ENCODE results near the gene ROS1.

The ROS1 gene

DNA sequence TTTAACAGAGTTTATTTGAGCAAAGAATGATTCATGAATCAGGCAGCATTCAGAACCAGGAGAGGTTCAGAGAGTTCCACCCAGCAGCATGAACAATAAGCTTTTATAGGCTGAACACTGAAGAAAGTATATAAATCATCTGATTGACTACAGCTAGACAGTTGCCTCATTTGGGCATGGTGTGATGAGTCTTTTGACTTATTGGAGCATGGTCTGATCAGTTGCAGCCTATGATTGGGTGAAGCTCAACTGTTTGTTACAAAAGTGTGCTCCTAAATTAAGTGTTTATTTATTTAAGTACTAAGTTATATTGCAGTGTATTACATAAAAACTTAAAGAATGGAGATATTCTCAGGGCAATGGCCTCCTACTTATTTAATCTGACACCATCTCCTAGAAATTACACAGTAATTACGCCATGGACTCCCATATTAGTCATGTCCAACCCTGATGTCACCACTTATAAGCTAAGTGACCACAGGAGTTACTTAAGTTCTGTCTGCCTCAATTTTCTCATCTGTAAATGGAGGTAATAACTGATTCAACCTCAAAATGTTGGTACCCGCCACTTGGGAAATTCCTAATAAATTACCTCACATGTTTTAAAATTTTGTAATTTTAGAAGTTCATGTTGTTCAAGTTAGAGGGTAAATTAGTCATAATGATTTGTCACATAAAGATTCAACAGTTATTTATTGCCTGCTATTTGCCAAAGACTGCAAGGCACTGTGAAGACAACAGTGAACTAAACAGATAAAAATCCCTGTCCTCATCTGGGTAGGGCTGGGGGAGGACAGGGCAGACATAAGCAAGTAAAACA lies 15.2 kb upstream of the ROS1 start:
- DNase-seq = no peak

DNA sequence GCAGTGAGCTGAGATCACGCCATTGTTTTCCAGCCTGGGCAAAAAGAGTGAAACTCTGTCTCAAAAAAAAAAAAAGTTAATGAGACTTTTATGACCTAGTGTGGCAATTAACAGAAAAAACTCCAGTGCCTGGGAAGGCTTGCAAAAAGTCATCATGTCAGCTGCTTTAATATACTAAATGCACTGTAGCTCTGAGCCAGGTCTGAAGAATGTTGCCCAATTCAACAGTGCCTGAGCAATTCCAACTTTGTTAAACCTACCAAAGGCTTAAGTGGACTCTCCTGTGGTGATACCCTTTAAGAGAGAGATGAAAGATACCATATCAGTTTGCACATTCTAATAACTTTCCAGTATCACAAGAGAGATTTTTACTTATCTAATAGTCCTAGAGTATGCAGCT lies 6.5 kb upstream of the ROS1 start:
- no peak for DNase-seq

DNA sequence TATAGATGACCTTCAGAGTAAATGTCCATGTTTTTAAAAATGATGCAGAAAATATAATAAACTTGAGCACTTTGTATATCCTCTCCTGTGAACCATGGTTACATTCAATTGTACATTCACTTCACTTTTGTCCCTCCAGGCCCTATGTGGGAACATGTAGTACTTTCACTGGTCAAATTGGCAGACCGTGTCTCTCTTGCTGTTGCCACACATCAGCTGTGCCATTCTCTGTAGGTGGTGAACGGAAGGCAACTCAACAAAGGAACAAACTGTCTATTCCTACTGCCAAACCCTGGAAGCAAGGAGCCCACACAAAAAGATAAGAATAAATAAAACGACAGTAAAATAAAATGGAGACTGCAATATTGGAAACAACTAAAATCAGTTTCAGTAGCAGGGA lies 2.0 kb downstream of the ROS1 start:
- DNase-seq = no peak

DNA sequence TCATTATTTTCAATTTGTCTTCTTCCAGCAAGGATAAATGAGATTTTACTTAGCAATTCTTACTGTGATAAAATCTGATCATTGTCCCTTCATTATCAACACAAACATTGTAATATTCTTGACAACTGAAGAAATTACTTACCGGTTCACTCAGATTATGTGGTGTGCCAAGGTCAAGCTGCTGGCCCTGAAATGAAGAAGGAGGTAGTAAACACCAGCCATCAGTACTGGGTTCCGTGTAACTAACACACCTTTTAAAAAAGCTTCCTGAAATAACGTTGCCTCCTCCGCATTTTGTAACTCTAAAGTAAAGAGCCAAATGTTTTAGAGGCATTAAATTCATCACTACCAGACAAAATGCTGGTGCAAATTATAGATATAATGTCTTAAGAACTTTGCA lies 7.4 kb downstream of the ROS1 start:
- DNase-seq = no peak

DNA sequence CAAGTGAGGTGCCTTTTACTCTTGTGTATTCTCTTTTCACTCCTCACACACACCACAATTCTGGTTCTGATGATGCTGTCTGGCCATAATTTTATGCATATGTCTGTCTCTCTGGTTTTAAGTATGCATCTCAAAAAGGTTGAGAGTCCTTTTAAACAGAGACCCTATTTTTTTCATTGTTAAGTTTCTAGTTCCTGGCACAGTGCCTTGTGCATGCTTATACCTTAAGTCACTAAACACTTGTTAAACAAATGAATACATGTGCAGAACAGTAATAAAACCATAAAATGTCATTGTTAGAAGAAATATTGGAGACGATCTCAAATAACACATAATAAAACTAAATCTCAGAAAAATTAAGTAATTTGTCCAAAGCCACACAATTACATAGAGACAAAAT lies 7.9 kb downstream of the ROS1 start:
- DNase-seq = no peak

DNA sequence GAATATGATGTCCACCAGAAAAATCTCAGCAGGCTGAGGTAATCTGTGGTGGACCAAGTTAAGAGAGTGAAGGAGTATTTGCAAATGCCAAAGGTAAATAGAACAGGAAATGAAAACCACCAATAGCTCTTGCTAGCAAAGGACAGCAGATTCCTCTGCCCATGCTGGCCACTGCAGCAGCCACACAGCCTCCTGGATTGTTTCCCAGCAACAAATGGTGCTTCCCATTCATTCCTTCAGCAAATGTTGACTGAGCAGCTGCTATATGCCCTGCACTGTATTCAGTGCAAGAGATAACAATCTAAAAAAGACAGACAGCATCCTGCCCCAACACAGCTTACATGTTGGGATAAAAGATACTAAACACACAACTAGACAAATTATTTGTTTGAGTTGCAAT lies 11.0 kb downstream of the ROS1 start:
- DNase-seq = no peak

DNA sequence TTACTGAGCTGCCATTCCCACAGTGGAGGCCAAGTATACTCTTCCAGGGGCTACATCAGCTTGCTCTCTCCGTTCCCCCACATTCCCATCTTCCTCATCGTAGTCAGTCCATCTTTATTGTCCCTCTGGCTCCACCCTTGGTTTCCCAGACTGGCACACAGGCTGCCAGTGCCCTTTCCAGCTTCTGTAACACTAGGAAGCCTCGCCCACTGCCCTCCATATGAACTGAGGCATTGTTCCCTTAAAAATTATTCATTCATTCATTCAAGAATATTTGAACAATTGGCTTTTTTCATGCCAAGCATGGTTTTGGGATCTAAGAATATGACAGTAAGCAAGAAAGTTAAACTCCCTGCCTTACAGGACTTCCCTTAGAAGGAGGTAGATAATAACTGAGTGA lies 14.3 kb downstream of the ROS1 start:
- no peak for DNase-seq

DNA sequence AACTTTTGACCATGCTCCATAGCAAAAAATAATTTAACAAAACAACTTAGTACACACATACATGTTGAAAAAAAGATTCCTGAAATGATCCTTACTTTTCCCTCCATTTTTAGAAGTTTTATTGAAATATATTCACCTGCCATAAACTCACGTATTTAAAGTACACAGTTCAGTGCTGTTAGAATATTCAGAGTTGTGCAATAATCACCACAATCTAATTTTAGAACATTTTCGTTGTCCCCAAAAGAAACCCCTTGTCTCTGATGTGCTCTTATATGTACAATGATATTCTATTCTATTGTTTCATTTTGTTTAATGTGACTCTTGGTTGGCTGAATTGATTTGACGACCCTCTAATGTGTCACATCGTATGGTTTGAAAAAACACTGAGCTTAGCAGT lies 15.9 kb downstream of the ROS1 start:
- no peak for DNase-seq

DNA sequence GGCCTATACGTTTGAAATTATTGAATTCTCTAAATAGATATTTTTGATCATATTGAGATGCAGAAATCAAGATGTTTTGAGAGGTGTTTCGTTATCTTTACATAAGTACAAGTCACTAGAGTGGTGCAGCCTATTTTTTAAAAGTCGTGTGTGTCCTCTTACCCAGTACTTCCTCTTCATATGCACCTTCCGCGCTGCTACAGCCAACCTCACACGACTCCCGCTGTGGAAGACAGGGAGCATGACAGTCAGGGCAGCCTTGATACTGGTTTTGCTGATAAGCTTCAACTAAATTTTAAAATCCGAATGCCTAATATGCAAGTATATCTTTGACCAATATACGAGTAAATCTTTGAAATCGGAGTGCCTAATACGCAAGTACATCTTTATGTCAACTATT lies 16.3 kb downstream of the ROS1 start:
- no peak for DNase-seq

DNA sequence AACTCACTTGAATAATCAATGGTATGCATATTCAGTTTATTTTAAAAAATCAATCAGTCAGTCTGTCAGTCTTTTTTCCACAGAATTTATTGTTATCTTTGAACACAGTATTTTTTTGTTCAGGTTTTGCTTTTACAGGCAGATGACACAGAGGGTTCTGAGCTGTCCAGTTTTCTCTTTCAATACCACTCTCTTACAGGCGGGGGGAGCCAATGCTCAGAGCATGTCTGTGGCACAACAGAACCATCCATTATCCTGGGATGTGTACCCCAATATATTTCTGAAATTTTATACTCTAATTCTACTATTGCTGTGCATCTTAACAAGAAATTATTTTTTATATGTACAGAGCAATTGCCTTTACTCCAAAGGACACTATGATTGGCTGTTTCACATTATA lies 21.2 kb downstream of the ROS1 start:
- no peak for DNase-seq

DNA sequence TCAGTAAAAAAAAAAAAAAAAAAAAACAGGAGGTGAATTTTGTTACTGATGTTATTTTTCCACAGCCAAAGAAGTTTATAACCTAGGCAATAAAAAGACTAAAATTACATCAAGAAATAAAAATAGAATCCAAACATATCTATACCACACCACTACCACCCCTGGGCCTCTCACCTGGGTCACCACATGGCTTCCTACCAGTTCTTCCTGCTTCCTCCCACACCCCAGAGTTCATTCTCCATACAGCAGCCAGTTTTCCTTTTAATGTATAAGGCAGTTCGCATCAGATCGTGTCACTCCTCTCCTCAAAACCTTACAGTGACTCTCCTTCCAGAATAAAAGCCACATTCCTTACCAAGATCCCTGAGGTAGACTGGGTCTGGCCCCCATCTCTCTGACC lies 23.9 kb downstream of the ROS1 start:
- DNase-seq = no peak

DNA sequence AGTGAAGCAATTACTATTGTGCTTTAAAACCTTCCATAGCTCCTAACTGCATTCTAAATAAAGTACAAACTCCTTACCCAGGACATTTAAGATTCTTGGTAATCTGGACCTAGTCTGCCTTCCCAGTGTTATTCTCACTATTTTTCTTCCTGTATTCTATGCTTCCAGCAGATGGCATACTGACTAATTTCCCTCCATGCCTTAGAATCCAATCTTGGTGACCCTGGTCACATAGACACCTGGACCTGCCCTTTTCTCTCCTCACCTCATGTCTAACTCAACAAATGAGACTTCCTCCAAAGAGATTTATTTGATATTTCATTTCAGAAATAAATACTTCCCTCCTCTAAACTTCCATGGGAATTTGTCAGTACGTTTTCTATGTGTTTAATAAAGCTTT lies 25.8 kb downstream of the ROS1 start:
- no peak for DNase-seq

DNA sequence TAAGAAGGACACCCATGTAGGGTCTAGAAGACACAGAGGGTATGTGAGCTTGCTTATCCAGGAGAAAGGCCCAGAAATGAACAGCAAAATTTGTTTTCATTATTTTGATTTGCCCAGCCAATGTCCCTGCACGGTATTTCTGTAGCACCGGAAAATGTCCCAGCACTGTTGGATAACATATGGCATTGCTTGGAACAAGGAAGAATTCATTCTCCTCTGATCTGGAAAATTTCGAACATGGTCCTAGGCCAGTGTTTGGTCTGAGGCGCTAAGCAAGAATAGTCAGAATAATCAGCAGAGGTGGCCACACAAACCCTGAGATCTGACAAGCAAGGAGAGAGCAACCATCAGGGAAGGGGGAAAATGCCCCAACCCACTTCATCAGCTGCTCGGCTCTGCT lies 26.6 kb downstream of the ROS1 start:
- DNase-seq = no peak

DNA sequence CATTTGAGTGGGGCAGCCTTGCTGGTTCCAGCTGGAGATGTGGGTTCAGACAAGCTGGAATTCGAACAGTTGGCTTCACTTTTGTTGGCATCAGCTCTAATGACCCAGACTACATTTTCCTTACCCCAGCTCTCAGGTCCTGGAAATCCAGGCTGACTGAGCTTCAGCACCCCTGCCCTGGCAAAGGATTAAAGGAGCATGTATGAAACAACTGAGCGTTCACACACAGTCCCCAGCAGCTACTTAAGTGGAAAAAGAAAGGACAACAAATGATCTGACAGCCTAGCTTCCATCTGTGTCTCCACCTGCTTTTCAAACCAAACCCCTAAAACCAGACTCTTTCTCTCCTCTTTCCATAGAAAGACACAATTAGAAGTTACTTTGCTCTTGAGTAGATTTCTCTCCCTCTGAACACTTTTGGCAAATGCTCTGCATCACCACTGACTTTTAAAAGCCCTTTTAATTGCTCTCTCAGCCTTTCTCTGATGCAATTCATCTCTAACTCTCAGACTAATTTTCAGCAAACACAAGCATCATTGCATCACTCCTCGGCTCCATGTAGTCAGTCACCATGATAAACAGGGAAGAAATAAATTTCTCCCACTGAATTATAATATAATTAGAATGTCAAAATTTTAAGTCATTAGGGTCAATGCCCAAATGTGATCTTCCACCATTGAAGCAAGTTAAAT lies 28.1 kb downstream of the ROS1 start:
- DNase-seq = no peak

DNA sequence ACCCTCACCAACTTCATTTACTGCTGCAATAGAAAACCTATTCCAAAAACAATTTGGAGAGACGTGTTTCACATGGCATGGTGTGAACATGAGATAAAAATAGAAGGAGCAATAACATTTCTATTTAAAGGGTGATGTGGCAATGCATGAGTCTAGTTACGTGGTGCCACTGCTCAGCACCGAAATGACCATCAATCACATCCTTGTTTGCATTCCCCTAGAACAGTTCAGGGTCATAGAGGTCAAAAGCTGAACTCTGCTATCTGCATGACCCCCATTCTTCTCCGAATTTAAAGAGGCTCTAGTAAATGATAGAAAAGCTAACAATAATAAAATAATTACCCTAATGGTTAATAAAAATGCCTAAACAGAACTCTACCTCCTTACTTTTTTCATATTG lies 29.5 kb downstream of the ROS1 start:
- DNase-seq = no peak

DNA sequence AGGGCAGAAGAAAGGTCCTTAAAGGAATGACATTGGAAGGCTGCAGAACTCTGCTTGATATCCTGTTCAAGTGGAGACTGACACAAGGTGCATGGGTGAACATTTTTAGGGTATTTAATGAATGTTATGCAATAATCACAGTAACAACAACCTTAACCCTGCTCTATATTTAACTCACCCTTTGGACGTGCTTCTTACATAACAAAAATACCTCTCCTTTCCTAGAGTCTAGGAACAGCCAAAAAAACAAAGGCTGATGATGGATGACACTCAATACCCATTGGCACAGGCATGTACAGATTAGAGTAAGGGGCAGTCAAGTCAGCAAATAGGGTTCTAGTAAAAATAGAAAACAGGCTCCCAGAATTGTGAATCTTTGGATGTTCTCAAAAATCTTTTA lies 30.6 kb downstream of the ROS1 start:
- DNase-seq = no peak

DNA sequence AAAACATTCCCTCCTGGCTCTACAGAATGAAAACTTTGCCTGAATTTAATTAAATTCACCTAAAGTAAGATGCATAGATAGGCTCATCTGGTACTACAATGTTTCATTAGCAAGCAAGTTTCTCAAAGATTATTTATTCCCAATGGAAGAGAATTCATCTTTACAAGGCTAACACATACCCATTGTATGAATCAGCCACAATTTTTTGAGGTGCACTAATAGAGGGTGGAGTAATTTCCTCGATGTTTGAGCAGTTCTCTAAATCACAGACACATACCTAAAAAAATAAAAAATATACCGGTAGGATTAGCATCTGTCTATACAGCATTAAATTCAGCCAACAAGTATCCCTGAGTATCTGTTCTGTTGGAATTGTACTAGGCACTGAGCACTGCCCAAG lies 32.7 kb downstream of the ROS1 start:
- no peak for DNase-seq

DNA sequence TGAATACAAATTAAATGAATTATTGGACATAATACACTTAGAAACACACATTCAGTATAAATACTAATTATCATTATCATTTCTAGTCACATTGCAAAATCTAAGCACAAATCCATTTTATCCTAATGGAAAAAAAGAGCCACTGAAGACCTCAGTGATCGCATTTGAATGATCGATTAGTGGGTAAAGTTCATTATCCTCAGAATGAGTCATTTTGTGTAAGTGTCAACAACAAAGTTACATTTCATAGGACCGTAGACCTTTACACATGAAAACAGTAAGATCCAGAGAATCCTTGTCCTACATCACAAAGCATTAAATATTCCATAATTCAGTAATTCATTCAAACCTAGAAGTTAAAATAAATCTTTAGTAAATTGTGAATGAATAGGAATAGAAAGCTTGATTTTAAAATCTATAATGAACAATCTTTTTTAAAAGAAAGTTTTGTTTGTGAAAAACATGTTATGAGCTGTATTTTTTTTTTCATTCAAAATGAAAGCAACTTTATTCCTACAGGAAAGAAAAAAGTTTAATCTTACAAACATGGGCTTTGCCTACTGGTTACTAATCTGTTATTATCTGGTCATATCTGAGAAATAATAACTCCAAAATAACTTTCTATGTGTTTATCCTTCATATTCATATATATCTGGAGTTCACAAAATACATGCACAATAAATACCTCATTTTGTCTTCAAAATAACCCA lies 33.7 kb downstream of the ROS1 start:
- no peak for DNase-seq

DNA sequence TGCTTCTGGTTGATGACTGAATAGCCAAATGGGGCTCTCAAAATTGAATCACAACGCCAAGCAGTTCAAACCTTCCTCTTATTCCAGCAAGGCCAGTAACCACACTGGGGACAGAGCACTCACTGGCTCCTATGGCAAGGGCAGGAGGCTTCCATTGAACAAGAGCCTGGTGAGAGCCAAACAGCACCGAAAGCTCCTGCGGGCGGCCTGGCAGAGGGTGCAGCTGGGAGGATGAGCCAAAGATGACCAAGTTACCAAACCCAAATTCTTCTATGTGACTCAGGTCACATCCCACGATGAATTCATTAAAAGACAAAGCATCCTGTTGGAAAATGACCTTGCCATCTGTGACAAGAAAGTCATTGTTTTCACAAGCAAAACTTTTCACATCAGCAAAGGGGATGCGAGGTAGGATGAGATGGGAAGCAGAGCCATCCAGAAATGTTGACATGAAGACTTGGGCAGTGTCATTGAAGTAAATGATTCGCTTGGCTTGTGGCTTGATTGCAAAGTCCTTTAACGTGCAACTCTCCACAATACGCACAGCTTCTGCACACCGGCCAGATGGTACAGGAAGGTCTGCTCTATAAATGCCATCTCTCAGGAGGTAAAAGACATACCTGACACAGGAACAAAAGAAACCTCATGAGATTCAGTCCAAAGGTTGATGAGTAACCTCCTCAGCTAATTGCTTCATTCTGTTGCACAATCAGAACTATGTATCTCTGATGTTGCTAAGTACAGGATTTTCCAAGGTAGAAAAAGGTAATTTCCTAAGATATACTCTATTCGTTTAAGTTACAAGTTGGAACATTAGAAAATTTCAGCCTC lies 36.3 kb downstream of the ROS1 start:
- DNase-seq = no peak

DNA sequence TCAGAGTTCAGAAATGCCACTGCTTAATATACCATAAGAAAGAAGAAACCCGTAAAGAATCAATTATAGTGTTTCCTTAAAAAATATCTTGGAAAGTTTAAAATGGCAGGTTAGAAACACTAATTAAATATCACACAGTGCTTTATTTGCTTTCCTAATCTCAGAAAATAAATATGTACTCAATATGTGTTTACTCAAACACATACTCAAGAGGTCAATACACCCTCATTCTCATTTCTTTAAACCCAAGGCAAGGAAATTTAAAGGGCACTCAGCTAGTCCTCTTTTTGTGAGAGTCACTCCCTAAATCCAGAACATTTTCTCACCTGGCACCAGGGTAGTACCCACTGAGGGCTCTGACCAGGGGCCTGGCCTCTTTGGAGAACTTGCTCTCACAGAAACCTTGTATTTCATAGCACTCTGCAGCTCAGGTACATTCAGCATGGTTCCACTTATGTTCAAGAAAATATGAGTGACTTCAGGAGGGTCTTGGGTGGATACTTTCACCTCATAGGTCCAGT lies 38.2 kb downstream of the ROS1 start:
- no peak for DNase-seq

DNA sequence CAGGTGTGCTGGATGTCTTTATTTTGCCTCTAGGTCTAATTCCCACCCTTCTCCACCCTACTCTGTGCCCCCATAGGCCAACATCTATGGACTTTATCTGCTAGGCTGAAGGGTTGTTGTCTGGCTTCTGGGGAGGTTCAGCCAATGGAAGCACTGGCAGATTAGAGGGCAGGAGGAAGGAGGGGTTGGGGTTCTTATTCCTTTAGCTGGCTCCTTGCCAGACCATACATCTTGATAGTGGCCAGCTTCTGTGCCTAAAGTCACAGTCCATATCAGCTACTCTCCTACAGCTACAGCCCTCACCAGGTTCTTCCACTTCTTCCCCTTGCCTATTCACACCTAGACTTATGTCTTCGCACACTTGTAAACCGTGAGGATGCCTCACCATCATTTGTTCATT lies 41.1 kb downstream of the ROS1 start:
- no peak for DNase-seq

DNA sequence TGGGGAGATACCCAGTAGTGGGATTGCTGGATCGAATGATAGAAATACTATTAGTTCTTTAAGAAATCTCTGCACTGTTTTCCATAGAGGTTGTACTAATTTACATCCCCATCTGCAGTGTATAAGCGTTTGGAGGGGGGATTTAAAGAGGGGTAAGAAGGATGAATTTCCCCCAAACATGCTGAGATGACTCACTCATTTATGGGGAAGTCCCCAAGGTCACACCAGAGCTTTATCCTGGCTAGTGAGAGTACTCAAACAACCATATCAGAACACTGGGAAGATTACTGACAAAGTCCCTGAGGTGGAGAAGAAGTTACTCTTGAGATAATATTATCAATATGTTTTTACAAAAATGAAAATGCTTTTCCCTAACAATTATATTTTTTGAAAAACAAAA lies 44.0 kb downstream of the ROS1 start:
- no peak for DNase-seq

DNA sequence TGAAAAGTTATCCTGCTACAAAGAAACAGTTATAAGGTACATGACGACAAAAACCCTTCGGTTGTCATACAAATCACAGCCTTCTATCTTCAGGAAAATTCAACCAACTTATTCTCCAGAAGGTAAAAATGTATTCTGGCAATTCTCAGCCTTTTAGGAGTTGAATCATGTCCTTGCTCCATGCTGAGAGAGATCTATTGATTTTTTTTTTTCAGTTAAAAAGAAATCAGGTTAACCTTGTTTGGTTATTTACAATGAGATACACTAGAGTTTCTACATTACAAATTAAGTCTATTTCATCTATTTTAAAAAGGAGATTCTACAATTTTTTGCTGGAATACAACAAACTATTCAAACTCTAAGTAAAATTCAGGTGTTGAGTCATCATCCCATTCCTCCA lies 45.4 kb downstream of the ROS1 start:
- DNase-seq = no peak
